T-helper 2 cell treated with Interferon-gamma antibody and Interleukin-4, amounts not matched to agents 100 ng/mL and 5 ng/mL, for 36 hours (primary cell): ENCODE data around the gene CMTM8. TPM values are rescaled to one million over a fixed set of nuclear protein-coding genes. Genes with fewer than 3 reads are reported as not detected.

Source experiments
- intact Hi-C: fragments of 100-400 bp; cut with micrococcal nuclease; formaldehyde crosslinking; loops from one replicate; pipeline ENCODE4 v1.15.1; 2023
- total RNA-seq: library from RNA; stranded (reverse); gene quantifications from 2 replicates; pipeline ENCODE4 v1.2.3, GENCODE V29; 2022

Gene CMTM8
- total RNA-seq, 1 donor from 2014 or later: 5.6 TPM

GRCh38 chr3:32305361-32305876 is 66.9 kb downstream of the CMTM8 start:
- intact Hi-C loops: no loop called here

- intact Hi-C loops: no loop called here
Observed at GRCh38 chr3:32306072-32306471, 67.6 kb downstream of the CMTM8 start.

GRCh38 chr3:32307591-32307990 is 69.1 kb downstream of the CMTM8 start:
- intact Hi-C loops: no loop called here

GRCh38 chr3:32308378-32308777 is 69.9 kb downstream of the CMTM8 start:
- intact Hi-C loops: no loop called here

- intact Hi-C loops: no loop called here
Observed at GRCh38 chr3:32309654-32310242, 71.3 kb downstream of the CMTM8 start.

GRCh38 chr3:32310336-32310735 is 71.9 kb downstream of the CMTM8 start:
- intact Hi-C loops: no loop called here

GRCh38 chr3:32310918-32311839 is 72.7 kb downstream of the CMTM8 start:
- intact Hi-C loops: no loop called here

GRCh38 chr3:32312251-32312650 is 73.8 kb downstream of the CMTM8 start:
- intact Hi-C loops: no loop called here

GRCh38 chr3:32313169-32313568 is 74.7 kb downstream of the CMTM8 start:
- intact Hi-C loops: no loop called here

GRCh38 chr3:32313723-32314473 is 75.4 kb downstream of the CMTM8 start:
- intact Hi-C loops: no loop called here

- intact Hi-C loops: no loop called here
Observed at GRCh38 chr3:32315441-32315840, 77.0 kb downstream of the CMTM8 start.

- intact Hi-C loops: no loop called here
Observed at GRCh38 chr3:32316319-32316718, 77.8 kb downstream of the CMTM8 start.

GRCh38 chr3:32316976-32317375 is 78.5 kb downstream of the CMTM8 start:
- intact Hi-C loops: no loop called here

- intact Hi-C loops: no loop called here
Observed at GRCh38 chr3:32319607-32320006, 81.1 kb downstream of the CMTM8 start.

GRCh38 chr3:32320080-32320479 is 81.6 kb downstream of the CMTM8 start:
- intact Hi-C loops: no loop called here

- intact Hi-C loops: no loop called here
Observed at GRCh38 chr3:32321095-32321790, 82.8 kb downstream of the CMTM8 start.

- intact Hi-C loops: no loop called here
Observed at GRCh38 chr3:32322311-32322710, 83.8 kb downstream of the CMTM8 start.

GRCh38 chr3:32323604-32324003 is 85.1 kb downstream of the CMTM8 start:
- intact Hi-C loops: no loop called here

GRCh38 chr3:32325201-32325600 is 86.7 kb downstream of the CMTM8 start:
- intact Hi-C loops: no loop called here

- intact Hi-C loops: no loop called here
Observed at GRCh38 chr3:32325927-32326326, 87.4 kb downstream of the CMTM8 start.

GRCh38 chr3:32326795-32327194 is 88.3 kb downstream of the CMTM8 start:
- intact Hi-C loops: no loop called here
